Measurements from ENCODE around the gene MX2.

- no peak for TF ChIP-seq CTCF (IDR thresholded peaks at IDR 0.05)
- TF ChIP-seq POLR2AphosphoS5 (IDR thresholded peaks at IDR 0.05; ENCODE audit: low read depth, low read length): no peak
- no peak for TF ChIP-seq SIN3A (IDR thresholded peaks at IDR 0.05; ENCODE audit: borderline replicate concordance, insufficient read depth, low read depth, low read length)
- no peak for TF ChIP-seq TCF7L2 (IDR thresholded peaks at IDR 0.05; ENCODE audit: low read depth, low read length)
Observed at GRCh38 chr21:41345934-41346685, 15.7 kb upstream of the MX2 start.
